GM18526 (cell line): ENCODE data around the gene ZNF462.

Experiments used
- POLR2A ChIP-seq: IDR thresholded peaks from 3 replicates; pipeline ENCODE4 v1.6.1; 2011; ENCODE audit not compliant: insufficient read length; ENCODE audit errors: extremely low read depth

The ZNF462 gene

GRCh38 chr9:106859957-106860720, 2.8 kb upstream of the ZNF462 start:
- no peak for TF ChIP-seq POLR2A

- no peak for TF ChIP-seq POLR2A
These were observed 2.0 kb upstream of the ZNF462 start for GRCh38 chr9:106860721-106861639.

GRCh38 chr9:106861640-106862109, 1.3 kb upstream of the ZNF462 start:
- no peak for TF ChIP-seq POLR2A

- TF ChIP-seq POLR2A = no peak
These were observed 701 bp upstream of the ZNF462 start for GRCh38 chr9:106862110-106862820.

GRCh38 chr9:106864373-106865143, 1.6 kb downstream of the ZNF462 start:
- TF ChIP-seq POLR2A = no peak

- TF ChIP-seq POLR2A = no peak
These were observed 3.3 kb downstream of the ZNF462 start for GRCh38 chr9:106866243-106866642.

- TF ChIP-seq POLR2A = no peak
These were observed 4.3 kb downstream of the ZNF462 start for GRCh38 chr9:106867286-106867685.

GRCh38 chr9:106868087-106868486, 5.1 kb downstream of the ZNF462 start:
- TF ChIP-seq POLR2A = no peak

GRCh38 chr9:106868565-106868964, 5.6 kb downstream of the ZNF462 start:
- TF ChIP-seq POLR2A = no peak

GRCh38 chr9:106869028-106869427, 6.1 kb downstream of the ZNF462 start:
- TF ChIP-seq POLR2A = no peak

- no peak for TF ChIP-seq POLR2A
These were observed 6.5 kb downstream of the ZNF462 start for GRCh38 chr9:106869458-106869857.

- TF ChIP-seq POLR2A = no peak
These were observed 9.7 kb downstream of the ZNF462 start for GRCh38 chr9:106872641-106873040.

GRCh38 chr9:106874031-106874430, 11.1 kb downstream of the ZNF462 start:
- TF ChIP-seq POLR2A = no peak

- TF ChIP-seq POLR2A = no peak
These were observed 11.7 kb downstream of the ZNF462 start for GRCh38 chr9:106874652-106875051.

GRCh38 chr9:106875529-106875928, 12.6 kb downstream of the ZNF462 start:
- no peak for TF ChIP-seq POLR2A
